NCI-H2227 (cell line): ENCODE measurements around the gene VAMP7.
"Not testable (repeated sequence)": the region's sequence is repeated elsewhere in the genome, so short reads cannot be mapped to it uniquely, and the experiment has no call there.

ENCODE experiments used
- DNase-seq: peaks from one replicate; lab custom pipeline; 2025; ENCODE audit not compliant: unreplicated experiment; lab: John Stamatoyannopoulos, UW

Gene VAMP7

GRCh38 chrX:155900765-155901164, 19.6 kb downstream of the VAMP7 start:
- DNase-seq = no peak

GRCh38 chrX:155907661-155908060, 26.5 kb downstream of the VAMP7 start:
- DNase-seq = not testable (repeated sequence)

GRCh38 chrX:155923200-155923599, 42.1 kb downstream of the VAMP7 start:
- DNase-seq = no peak

GRCh38 chrX:155930852-155931618, 49.9 kb downstream of the VAMP7 start:
- DNase-seq = not testable (repeated sequence)

GRCh38 chrX:155938132-155938531, 57.0 kb downstream of the VAMP7 start:
- no peak for DNase-seq

- DNase-seq = no peak
These were observed 68.0 kb downstream of the VAMP7 start for GRCh38 chrX:155949098-155949497.

- DNase-seq = no peak
These were observed 70.2 kb downstream of the VAMP7 start for GRCh38 chrX:155951237-155951789.

GRCh38 chrX:155953055-155953454, 71.9 kb downstream of the VAMP7 start:
- DNase-seq = no peak

GRCh38 chrX:155954793-155955192, 73.6 kb downstream of the VAMP7 start:
- DNase-seq = no peak

GRCh38 chrX:155956099-155956498, 75.0 kb downstream of the VAMP7 start:
- no peak for DNase-seq

- DNase-seq = no peak
These were observed 75.5 kb downstream of the VAMP7 start for GRCh38 chrX:155956649-155957048.

GRCh38 chrX:155957843-155958242, 76.7 kb downstream of the VAMP7 start:
- no peak for DNase-seq

GRCh38 chrX:155959018-155959587, 78.0 kb downstream of the VAMP7 start:
- DNase-seq = no peak

GRCh38 chrX:155962906-155963305, 81.8 kb downstream of the VAMP7 start:
- no peak for DNase-seq

- DNase-seq = peak; percentile 42
These were observed 85.7 kb downstream of the VAMP7 start for GRCh38 chrX:155966876-155967275.

GRCh38 chrX:155967653-155968325, 86.6 kb downstream of the VAMP7 start:
- DNase-seq = no peak

- no peak for DNase-seq
These were observed 87.1 kb downstream of the VAMP7 start for GRCh38 chrX:155968326-155968661.

GRCh38 chrX:155968791-155969190, 87.6 kb downstream of the VAMP7 start:
- no peak for DNase-seq

GRCh38 chrX:155971658-155972057, 90.5 kb downstream of the VAMP7 start:
- DNase-seq = not testable (repeated sequence)

GRCh38 chrX:155972241-155972640, 91.1 kb downstream of the VAMP7 start:
- not testable (repeated sequence) for DNase-seq

- no peak for DNase-seq
These were observed 102.2 kb downstream of the VAMP7 start for GRCh38 chrX:155983326-155983725.

GRCh38 chrX:155985208-155985607, 104.1 kb downstream of the VAMP7 start:
- DNase-seq = no peak
